Large intestine (tissue), 3 donors: ENCODE results near the gene DUSP19. TPM values are rescaled to one million over a fixed set of nuclear protein-coding genes. Genes with fewer than 3 reads are reported as not detected.

Experiments
- DNase-seq, 2 donors: peaks; one replicate each; pipeline versions ENCODE4 v3.0.0 to v3.0.0-alpha.2; 2013
- H3K27ac ChIP-seq: one replicate; pipeline ENCODE4 v1.5.1; 2013; ENCODE audit warnings: low read length
- H3K27me3 ChIP-seq: 2 replicates; pipeline ENCODE4 v1.6.1; 2013; ENCODE audit warnings: low read length; ENCODE audit not compliant: control insufficient read depth, insufficient read depth
- H3K36me3 ChIP-seq: 2 replicates; pipeline ENCODE4 v1.6.1; 2013; ENCODE audit warnings: low read length; ENCODE audit not compliant: control insufficient read depth, insufficient read depth
- H3K4me1 ChIP-seq: one replicate; pipeline ENCODE4 v1.6.1; 2013; ENCODE audit warnings: low read length; ENCODE audit not compliant: control insufficient read depth, insufficient read depth
- H3K4me3 ChIP-seq: one replicate; pipeline ENCODE4 v1.5.1; 2013; ENCODE audit warnings: low read length
- H3K9me3 ChIP-seq: one replicate; pipeline ENCODE4 v1.6.1; 2013; ENCODE audit warnings: mild to moderate bottlenecking, low read depth, low read length, moderate library complexity; ENCODE audit not compliant: control insufficient read depth
- WGBS: methylation state at CpG from one replicate; pipeline ENCODE4 v1.1.5; 2013; ENCODE audit warnings: low lambda C conversion rate; ENCODE audit not compliant: insufficient coverage; 5-methylcytosine and 5-hydroxymethylcytosine counted together
- polyA plus RNA-seq: library from polyadenylated mRNA; unstranded; fragments of 120-200 nt; gene quantifications from one replicate; pipeline ENCODE4 v1.2.1, GENCODE V29; 2013

Gene DUSP19
- polyA plus RNA-seq, 1 donor = 3.2 TPM

DNA sequence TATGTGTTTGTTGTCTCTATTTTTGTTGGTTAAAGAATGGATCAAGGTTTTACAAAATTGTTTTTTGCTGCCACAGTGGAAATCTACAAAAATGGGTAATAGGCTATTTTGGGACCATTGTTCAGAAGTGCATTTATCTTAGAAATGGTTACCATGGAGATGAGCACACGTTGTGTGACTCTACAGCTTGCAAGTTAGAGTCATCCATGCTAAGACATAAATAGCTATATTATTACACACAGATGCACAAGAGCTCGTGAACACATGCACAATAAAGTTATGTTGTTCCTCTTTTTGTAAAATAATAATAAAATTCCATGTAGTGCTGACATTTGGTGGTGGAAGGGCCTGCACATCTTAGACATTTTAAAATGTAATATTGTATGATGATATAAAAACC is 15.5 kb upstream of the DUSP19 start:
- WGBS = no CpG with 5 or more reads among the region's 2 CpGs
- no peaks in the 10 kb centered on the region for H3K27me3 ChIP-seq
- no peak for DNase-seq
- no peaks in the 10 kb centered on the region for H3K9me3 ChIP-seq
- H3K36me3 ChIP-seq = no peaks in the 10 kb centered on the region
- peaks cover 21% of the 10 kb centered on the region for H3K4me1 ChIP-seq
- no peak overlapping the region for H3K4me3 ChIP-seq
- H3K27ac ChIP-seq = no peak overlapping the region

DNA sequence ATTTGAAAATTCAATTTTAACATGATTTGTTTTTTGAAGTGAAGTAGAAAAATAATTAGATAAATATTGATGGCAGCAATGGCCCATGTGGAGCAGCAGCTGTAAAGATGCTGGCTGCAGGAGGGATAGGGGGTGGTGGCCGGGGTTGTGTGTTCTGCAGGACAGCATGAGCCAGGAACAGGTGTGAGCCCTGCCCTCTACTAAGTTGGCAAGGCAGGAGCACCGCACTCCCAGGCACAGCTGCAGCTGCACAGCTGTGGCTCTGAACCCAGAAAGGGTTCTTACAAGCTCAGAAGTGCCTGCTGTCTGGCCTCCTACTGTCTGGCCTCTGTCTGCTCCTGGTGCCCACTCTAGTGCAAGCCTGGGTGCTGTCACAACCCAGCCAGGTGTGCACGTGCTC is 10.0 kb upstream of the DUSP19 start:
- Histone ChIP-seq H3K9me3 (peaks cover 4% of the 10 kb centered on the region), H3K27ac (no peak overlapping the region), H3K4me1 (no peaks in the 10 kb centered on the region), H3K27me3 (no peaks in the 10 kb centered on the region), H3K4me3 (no peak overlapping the region), H3K36me3 (no peaks in the 10 kb centered on the region)
- DNase-seq = no peak
- WGBS = no CpG with 5 or more reads among the region's 3 CpGs

DNA sequence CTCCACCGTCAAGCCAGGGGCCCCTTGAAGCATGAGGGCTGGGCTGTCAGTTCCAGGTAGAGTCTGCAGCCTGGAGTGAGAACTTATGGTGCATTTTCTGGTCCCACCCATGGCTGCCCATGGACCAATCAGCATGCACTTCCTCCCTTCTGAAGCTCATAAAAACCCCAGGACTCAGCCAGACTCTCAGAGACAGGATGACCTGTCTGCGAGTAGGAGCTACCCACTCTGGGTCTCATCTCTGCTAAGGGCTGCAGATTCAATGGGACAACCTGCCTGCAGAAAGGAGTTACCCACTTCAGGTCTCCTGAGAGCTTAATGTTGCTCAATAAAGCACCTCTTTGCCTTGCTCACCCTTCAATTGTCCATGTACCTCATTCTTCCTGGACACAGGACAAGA is 9.4 kb upstream of the DUSP19 start:
- no peaks in the 10 kb centered on the region for H3K36me3 ChIP-seq
- DNase-seq = no peak
- no peaks in the 10 kb centered on the region for H3K27me3 ChIP-seq
- H3K9me3 ChIP-seq = peaks cover 4% of the 10 kb centered on the region
- no peak overlapping the region for H3K27ac ChIP-seq
- no CpG with 5 or more reads among the region's 2 CpGs for WGBS
- H3K4me3 ChIP-seq = no peak overlapping the region
- H3K4me1 ChIP-seq = no peaks in the 10 kb centered on the region

DNA sequence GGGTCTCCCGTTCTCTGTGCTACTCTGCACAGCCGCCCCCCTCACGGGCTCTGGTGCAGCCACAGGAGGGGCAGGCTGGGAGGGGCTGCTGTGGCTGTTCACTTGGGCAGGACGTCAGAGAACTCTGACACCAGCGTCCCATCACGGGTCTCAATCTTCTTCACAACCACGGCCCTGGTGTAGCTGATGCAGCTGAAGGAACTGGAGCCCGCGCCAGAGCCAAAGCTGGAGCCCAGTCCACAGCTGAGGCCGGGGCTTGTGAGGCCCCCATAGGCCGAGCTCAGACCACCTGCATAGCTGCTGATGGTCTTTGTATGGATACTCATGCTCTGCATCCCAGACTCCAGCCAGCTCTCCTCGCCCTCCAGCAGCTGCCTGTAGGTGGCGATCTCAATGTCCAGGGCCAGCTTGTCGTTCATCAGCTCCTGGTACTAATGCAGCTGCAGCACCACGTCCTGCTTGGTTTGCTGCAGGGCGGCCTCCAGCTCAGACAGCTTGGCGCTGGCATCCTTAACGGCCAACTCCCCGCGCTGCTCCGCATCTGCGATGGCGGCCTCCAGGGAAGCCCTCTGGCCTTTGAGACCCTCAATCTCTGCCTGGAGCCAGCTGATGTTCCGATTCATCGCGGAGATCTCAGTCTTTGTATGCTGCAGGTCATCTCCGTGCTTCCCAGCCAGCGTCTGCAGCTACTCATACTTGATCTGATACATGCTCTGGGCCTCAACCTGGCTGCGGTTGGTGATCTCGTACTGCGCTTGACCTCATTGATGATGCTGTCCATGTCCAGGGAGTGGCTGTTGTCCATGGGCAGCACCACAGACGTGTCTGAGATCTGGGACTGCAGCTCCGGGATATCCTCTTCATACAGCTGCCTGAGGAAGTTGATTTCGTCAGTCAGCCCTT is 7.4 kb upstream of the DUSP19 start:
- WGBS = no CpG with 5 or more reads among the region's 34 CpGs
- Histone ChIP-seq H3K27me3 (no peaks in the 10 kb centered on the region), H3K27ac (no peak overlapping the region), H3K4me3 (no peak overlapping the region), H3K9me3 (peaks cover 4% of the 10 kb centered on the region), H3K36me3 (no peaks in the 10 kb centered on the region), H3K4me1 (no peaks in the 10 kb centered on the region)
- peak in 1 of 2 donors; percentile 20 for DNase-seq

DNA sequence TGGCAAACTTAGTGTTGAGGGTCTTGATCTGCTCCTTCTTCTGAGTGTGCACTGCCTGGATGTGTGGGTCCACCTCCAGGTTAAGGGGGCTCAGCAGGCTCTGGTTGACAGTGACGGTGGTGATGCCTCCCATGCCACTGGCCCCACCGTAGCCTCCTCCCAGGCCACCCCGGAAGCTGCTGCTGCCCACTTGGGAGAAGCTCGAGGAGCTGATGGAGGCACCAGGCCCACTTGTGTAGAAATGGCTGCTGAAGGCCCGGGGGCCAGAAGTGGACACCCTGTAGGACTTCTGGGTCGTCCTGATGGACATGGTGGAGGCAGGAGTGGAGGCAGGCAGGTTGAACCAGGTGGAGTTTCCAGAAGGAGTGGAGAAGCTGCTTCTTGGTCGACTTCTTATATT is 6.4 kb upstream of the DUSP19 start:
- Histone ChIP-seq H3K36me3 (no peaks in the 10 kb centered on the region), H3K4me1 (no peaks in the 10 kb centered on the region), H3K4me3 (no peak overlapping the region), H3K27me3 (no peaks in the 10 kb centered on the region), H3K9me3 (peaks cover 4% of the 10 kb centered on the region), H3K27ac (no peak overlapping the region)
- DNase-seq = no peak
- no CpG with 5 or more reads among the region's 7 CpGs for WGBS

DNA sequence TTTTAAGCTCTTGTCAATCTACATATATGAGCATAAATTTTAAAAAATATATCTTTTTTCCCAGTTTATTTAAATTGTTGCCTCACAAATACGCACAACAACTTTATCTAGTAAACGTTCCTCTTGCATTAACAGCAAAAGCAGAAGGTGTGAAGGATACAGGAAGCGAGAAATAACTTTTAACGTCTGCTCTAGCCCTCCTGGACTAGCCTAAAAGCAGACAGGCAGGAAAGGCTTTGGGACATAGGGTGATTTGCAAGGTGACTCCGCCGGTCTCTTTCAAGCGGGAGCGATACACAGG is 434 bp upstream of the DUSP19 start:
- Histone ChIP-seq H3K9me3 (no peaks in the 10 kb centered on the region), H3K4me3 (peak overlapping the region; percentile 67), H3K27me3 (no peaks in the 10 kb centered on the region), H3K27ac (peak overlapping the region; percentile 77), H3K36me3 (no peaks in the 10 kb centered on the region), H3K4me1 (no peaks in the 10 kb centered on the region)
- DNase-seq = no peak
- WGBS = 13% methylated on average over 3 of the region's 8 CpGs

DNA sequence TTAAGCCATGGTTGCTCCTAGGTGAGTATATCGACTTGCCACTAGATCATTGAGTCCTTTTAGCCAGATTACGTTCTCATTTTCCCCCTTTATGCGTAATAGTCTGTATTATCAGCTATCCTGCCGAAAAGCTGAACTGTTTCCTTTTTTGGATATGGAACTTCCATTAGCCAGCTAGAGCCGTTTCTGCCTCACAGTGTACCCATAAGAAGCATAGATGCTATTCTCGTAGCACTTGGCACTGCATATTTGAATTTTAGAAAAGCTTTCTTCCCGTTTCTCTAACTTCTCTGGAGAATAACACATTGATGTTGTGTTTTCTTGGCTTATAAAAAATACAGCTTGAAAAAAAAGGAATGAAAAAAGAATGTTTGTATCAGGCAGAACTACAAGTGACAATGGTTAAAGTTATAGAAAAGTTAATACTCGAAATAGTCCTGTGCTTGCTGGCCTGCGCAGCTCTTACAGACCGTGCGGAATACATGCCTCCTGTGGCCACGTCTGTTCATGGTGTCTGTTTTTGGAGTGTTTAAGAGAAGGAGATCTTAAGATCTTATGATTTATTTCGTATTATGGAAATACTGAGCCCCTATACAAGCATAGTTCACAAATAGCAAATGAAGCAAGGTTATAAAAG is 710 bp downstream of the DUSP19 start:
- H3K9me3 ChIP-seq = no peaks in the 10 kb centered on the region
- no peaks in the 10 kb centered on the region for H3K27me3 ChIP-seq
- peak overlapping the region; percentile 77 for H3K27ac ChIP-seq
- no peaks in the 10 kb centered on the region for H3K36me3 ChIP-seq
- peak overlapping the region; percentile 67 for H3K4me3 ChIP-seq
- H3K4me1 ChIP-seq = no peaks in the 10 kb centered on the region
- DNase-seq = no peak
- WGBS = 73% methylated on average over 6 of the region's 13 CpGs

DNA sequence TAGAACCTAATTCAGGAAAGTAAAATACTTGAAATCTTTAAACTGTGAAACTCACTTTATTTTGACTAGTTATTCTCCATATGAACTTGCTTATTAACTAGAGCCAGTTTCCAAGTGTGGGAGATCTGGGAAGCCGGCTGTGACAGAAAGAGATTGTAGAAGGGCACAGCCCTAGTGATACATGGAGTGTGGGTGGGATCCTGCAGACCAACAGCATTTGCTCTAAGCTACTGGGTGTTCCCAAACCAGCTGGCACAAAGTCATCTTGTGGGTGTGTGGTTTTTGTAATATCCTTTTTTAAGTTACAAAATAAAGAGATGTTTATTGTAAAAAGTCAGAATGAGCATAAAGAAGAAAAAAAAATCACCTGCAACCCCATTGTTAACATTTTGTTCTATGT is 3.4 kb downstream of the DUSP19 start:
- Histone ChIP-seq H3K27me3 (no peaks in the 10 kb centered on the region), H3K4me1 (no peaks in the 10 kb centered on the region), H3K9me3 (no peaks in the 10 kb centered on the region), H3K4me3 (no peak overlapping the region), H3K27ac (no peak overlapping the region), H3K36me3 (no peaks in the 10 kb centered on the region)
- no CpG with 5 or more reads among the region's 1 CpG for WGBS
- no peak for DNase-seq

DNA sequence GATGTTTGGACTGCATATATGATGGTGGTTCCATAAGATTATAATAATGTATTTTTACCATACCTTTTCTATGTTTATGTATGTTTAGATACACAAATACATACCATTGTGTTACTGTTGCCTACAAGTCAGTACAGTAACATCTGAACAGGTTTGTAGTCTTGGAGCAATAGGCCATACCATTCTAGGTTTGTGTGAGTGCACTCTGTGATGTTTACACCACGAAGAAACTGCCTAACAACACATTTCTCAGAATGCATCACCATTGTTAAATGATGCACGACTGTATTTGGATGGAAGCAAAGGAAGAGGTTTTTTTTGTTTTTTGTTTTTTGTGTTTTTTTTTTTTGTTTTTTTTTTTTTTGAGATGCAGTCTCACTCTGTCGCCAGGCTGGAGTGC is 9.5 kb downstream of the DUSP19 start:
- Histone ChIP-seq H3K4me3 (no peak overlapping the region), H3K9me3 (no peaks in the 10 kb centered on the region), H3K27ac (no peak overlapping the region), H3K36me3 (no peaks in the 10 kb centered on the region), H3K4me1 (no peaks in the 10 kb centered on the region), H3K27me3 (no peaks in the 10 kb centered on the region)
- WGBS = 80% methylated on average over 2 of the region's 3 CpGs
- DNase-seq = no peak

DNA sequence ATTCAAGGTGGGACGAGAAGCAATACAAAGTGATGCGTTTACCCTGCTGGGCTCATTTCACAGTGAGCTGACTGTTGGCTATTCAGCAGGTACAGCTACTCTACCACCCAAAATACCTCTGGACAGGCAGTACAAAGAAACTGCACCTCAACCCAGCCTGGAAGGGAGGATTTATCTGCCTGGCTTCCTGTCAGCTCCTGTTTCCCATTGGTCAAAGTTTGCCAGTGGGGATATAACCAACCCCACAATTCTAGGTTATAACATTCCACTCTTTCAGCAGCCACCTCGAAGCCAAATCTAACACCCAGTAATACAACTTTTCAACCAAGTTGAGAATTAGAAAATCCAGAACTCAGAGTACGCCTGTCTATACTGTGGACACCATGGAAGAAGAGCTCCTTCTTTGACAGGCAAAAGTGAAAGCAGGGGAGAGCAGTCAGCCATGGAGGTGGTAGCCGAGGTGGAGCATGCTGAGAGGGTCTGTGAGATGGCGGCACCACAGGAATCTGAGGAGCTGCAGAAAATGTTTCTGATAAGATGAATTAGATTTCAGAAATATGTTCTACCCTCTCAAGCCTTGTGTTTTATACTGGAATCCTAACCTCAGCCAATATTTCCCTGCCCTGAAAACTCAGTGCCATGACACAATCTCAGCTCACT is 10.8 kb downstream of the DUSP19 start:
- Histone ChIP-seq H3K9me3 (no peaks in the 10 kb centered on the region), H3K4me1 (no peaks in the 10 kb centered on the region), H3K4me3 (no peak overlapping the region), H3K36me3 (no peaks in the 10 kb centered on the region), H3K27me3 (no peaks in the 10 kb centered on the region), H3K27ac (no peak overlapping the region)
- WGBS = 100% methylated on average over 1 of the region's 6 CpGs
- DNase-seq = no peak
